HEK293T (cell line): Measurements from ENCODE around the gene BCAP29.

Experiments used
- ARNT ChIP-seq: fragments of 450-650 bp; IDR thresholded peaks from 2 replicates; pipeline ENCODE4 v1.6.1; 2017; ENCODE audit warnings: mild to moderate bottlenecking
- BHLHE40 ChIP-seq: fragments of 450-650 bp; IDR thresholded peaks from 2 replicates; pipeline ENCODE4 v1.6.1; 2016; ENCODE audit warnings: mild to moderate bottlenecking, moderate library complexity, borderline replicate concordance
- ELF4 ChIP-seq: fragments of 450-650 bp; IDR thresholded peaks from 2 replicates; pipeline ENCODE4 v1.6.1; 2017; ENCODE audit warnings: antibody characterized with exemption
- FOXA1 ChIP-seq: fragments of 450-650 bp; IDR thresholded peaks from 2 replicates; pipeline ENCODE4 v1.6.1; 2016; ENCODE audit warnings: mild to moderate bottlenecking
- FOXK2 ChIP-seq: fragments of 450-650 bp; IDR thresholded peaks from 2 replicates; pipeline ENCODE4 v1.6.1; 2016; ENCODE audit warnings: mild to moderate bottlenecking
- FOXM1 ChIP-seq: fragments of 450-650 bp; IDR thresholded peaks from 2 replicates; pipeline ENCODE4 v1.6.1; 2017; ENCODE audit warnings: mild to moderate bottlenecking, borderline replicate concordance
- HDGF ChIP-seq: fragments of 450-650 bp; IDR thresholded peaks from 2 replicates; pipeline ENCODE4 v1.6.1; 2017; ENCODE audit warnings: antibody characterized with exemption, borderline replicate concordance
- LEF1 ChIP-seq: fragments of 450-650 bp; IDR thresholded peaks from 2 replicates; pipeline ENCODE4 v1.6.1; 2017; ENCODE audit warnings: mild to moderate bottlenecking, borderline replicate concordance
- NFRKB ChIP-seq: fragments of 450-650 bp; IDR thresholded peaks from 2 replicates; pipeline ENCODE4 v1.6.1; 2016; ENCODE audit warnings: mild to moderate bottlenecking, moderate library complexity
- SP1 ChIP-seq: fragments of 450-650 bp; IDR thresholded peaks from 2 replicates; pipeline ENCODE4 v1.6.1; 2017
- SUZ12 ChIP-seq: fragments of 450-650 bp; IDR thresholded peaks from 2 replicates; pipeline ENCODE4 v1.6.1; 2016; ENCODE audit warnings: mild to moderate bottlenecking
- ZNF384 ChIP-seq: fragments of 450-650 bp; IDR thresholded peaks from 2 replicates; pipeline ENCODE4 v1.6.1; 2016
- TF ChIP-seq, protein P1 (sequence below): fragments of 450-650 bp; IDR thresholded peaks from 2 replicates; pipeline ENCODE4 v1.6.1; 2016

DNA sequence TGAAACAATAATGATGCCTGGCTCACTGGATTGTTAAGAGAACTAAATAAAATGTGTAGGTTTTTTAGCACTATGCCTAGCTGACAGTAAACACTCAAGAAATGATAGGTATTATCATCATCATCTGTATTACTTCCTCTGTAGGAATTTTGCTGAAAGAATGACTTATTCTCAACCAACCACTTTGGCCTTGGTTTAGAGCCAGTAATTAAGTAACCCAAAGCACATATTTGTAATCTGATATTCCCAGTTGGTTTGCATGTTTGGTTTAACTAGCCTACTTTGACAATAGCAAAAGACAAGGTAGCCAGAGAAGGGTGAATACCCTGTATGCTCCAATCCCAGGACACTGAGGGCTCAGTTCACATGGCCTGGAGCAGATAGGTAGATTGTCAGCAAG is 34.4 kb downstream of the BCAP29 start:
- no peak for TF ChIP-seq BHLHE40
- TF ChIP-seq FOXM1, result no peak
- no peak for TF ChIP-seq ARNT
- TF ChIP-seq SUZ12, result no peak
- TF ChIP-seq, protein P1, sequence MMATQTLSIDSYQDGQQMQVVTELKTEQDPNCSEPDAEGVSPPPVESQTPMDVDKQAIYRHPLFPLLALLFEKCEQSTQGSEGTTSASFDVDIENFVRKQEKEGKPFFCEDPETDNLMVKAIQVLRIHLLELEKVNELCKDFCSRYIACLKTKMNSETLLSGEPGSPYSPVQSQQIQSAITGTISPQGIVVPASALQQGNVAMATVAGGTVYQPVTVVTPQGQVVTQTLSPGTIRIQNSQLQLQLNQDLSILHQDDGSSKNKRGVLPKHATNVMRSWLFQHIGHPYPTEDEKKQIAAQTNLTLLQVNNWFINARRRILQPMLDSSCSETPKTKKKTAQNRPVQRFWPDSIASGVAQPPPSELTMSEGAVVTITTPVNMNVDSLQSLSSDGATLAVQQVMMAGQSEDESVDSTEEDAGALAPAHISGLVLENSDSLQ, result no peak
- TF ChIP-seq SP1, result no peak
- TF ChIP-seq FOXA1, result no peak
- TF ChIP-seq HDGF, result no peak
- TF ChIP-seq ELF4, result no peak
- no peak for TF ChIP-seq FOXK2
- no peak for TF ChIP-seq NFRKB
- TF ChIP-seq ZNF384, result no peak
- no peak for TF ChIP-seq LEF1
